Frontal cortex (tissue), 4 donors: ENCODE results near the gene PRPH. TPM values are rescaled to one million over a fixed set of nuclear protein-coding genes. Genes with fewer than 3 reads are reported as not detected.
"Not testable (repeated sequence)": the region's sequence is repeated elsewhere in the genome, so short reads cannot be mapped to it uniquely, and the experiment has no call there.

ENCODE experiments used
- DNase-seq, 2 donors: peaks; one replicate each; pipeline ENCODE4 v3.0.0; 2012; ENCODE audit warnings: low spot score in 2 of 2
- FAIRE-seq: peaks from 2 replicates; lab custom pipeline; 2012; peaks lifted over from hg19 to GRCh38; lab: Jason Lieb, UNC
- total RNA-seq: library from RNA; depleted of rRNA; stranded (reverse); fragments of >200 nt; gene quantifications from one replicate; pipeline ENCODE4 v1.2.3, GENCODE V29; 2014
- donor health status: control.
- donor health status: control.
- donor health status: control.

PRPH gene
- total RNA-seq = 0.82 TPM

- DNase-seq = no peak
- no peak for FAIRE-seq
Observed at GRCh38 chr12:49295082-49295936, at the start of gene PRPH. TSS of gene PRPH (plus strand) at chr12:49295147. CDS start at chr12:49295201, 54 bp downstream.

- DNase-seq (no peak), FAIRE-seq (no peak)
Observed at GRCh38 chr12:49251357-49251756, 43.6 kb upstream of the PRPH start.

GRCh38 chr12:49253033-49253623 is 41.8 kb upstream of the PRPH start:
- FAIRE-seq (no peak), DNase-seq (no peak)

GRCh38 chr12:49255456-49255855 is 39.5 kb upstream of the PRPH start:
- DNase-seq, FAIRE-seq: not testable (repeated sequence)

- no peak for DNase-seq
- no peak for FAIRE-seq
Observed at GRCh38 chr12:49255857-49256637, 38.9 kb upstream of the PRPH start.

- FAIRE-seq = not testable (repeated sequence)
Observed at GRCh38 chr12:49257508-49258184, 37.3 kb upstream of the PRPH start.

GRCh38 chr12:49259452-49259851 is 35.5 kb upstream of the PRPH start:
- no peak for FAIRE-seq
- DNase-seq = no peak

More at GRCh38 chr12:49257508-49258184, 37.3 kb upstream of the PRPH start:
- not testable (repeated sequence) for DNase-seq

GRCh38 chr12:49260166-49260565 is 34.8 kb upstream of the PRPH start:
- no peak for DNase-seq

GRCh38 chr12:49260571-49261363 is 34.2 kb upstream of the PRPH start:
- DNase-seq (no peak), FAIRE-seq (no peak)

More at GRCh38 chr12:49260166-49260565, 34.8 kb upstream of the PRPH start:
- FAIRE-seq = no peak

GRCh38 chr12:49261721-49262120 is 33.2 kb upstream of the PRPH start:
- FAIRE-seq (no peak), DNase-seq (no peak)

- no peak for DNase-seq
- no peak for FAIRE-seq
Observed at GRCh38 chr12:49263400-49263763, 31.6 kb upstream of the PRPH start.

- FAIRE-seq (no peak), DNase-seq (peak in 1 of 2 donors; percentile 35)
Observed at GRCh38 chr12:49264466-49264872, 30.5 kb upstream of the PRPH start.

GRCh38 chr12:49264873-49265792 is 29.8 kb upstream of the PRPH start, which contains the start of gene TUBA1C:
TSS of gene TUBA1C (plus strand) at chr12:49265082. CDS start at chr12:49265182, 100 bp downstream.
- DNase-seq = peak; percentile 83 to 85
- FAIRE-seq = no peak

GRCh38 chr12:49269191-49269590 is 25.8 kb upstream of the PRPH start:
- not testable (repeated sequence) for DNase-seq

GRCh38 chr12:49272790-49273725 is 21.9 kb upstream of the PRPH start:
- DNase-seq = no peak
- FAIRE-seq = no peak

More at GRCh38 chr12:49269191-49269590, 25.8 kb upstream of the PRPH start:
- FAIRE-seq = not testable (repeated sequence)

GRCh38 chr12:49273726-49274395 is 21.1 kb upstream of the PRPH start:
- FAIRE-seq (no peak), DNase-seq (no peak)
